ENCODE results near the gene AGBL4.

DNA sequence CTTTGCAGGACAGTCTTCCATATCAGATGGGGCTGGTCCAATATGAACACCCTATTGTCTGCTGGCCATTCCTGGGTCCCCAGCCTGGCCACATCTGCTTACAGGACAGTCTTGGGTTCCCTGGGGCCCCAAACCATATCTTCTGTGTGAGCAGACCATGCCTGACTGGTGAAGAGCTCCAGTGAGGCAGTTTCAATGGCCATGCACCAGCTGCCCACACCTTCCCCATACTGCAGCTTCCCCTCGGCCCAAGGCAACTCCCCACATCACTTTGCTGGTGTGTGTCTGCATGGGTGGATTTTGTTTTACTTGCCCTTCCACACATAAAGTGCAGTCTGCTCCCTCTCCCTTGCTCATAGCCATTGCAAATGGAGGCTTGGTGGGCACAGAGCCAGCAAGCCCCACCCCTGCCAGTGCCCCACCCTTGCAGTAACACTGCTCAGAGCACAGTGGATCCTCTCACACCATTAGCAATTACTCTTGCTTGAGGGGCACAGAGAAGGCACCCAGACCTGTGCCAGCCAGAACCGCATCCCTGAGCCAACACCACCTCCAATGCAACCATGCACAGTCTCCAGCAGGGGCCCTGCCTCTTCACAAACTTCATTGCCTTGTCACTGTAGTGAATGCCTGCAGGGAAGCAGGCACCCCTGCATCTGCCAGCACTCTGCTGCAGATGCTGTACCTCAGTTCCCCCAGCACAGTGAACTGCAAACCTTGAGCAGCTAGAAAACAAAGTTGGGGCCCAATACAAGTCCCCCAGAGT lies 772.6 kb downstream of the AGBL4 start:
- TF ChIP-seq, protein P1, sequence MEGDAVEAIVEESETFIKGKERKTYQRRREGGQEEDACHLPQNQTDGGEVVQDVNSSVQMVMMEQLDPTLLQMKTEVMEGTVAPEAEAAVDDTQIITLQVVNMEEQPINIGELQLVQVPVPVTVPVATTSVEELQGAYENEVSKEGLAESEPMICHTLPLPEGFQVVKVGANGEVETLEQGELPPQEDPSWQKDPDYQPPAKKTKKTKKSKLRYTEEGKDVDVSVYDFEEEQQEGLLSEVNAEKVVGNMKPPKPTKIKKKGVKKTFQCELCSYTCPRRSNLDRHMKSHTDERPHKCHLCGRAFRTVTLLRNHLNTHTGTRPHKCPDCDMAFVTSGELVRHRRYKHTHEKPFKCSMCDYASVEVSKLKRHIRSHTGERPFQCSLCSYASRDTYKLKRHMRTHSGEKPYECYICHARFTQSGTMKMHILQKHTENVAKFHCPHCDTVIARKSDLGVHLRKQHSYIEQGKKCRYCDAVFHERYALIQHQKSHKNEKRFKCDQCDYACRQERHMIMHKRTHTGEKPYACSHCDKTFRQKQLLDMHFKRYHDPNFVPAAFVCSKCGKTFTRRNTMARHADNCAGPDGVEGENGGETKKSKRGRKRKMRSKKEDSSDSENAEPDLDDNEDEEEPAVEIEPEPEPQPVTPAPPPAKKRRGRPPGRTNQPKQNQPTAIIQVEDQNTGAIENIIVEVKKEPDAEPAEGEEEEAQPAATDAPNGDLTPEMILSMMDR (conservative IDR thresholded peaks at IDR 0.05 in 1 of 2, IDR thresholded peaks at IDR 0.05 in 1 of 2; ENCODE audit: extremely low read depth in 1 of 2, insufficient read depth in 1 of 2, low read depth in 1 of 2, low read length in 2 of 2) = no peak
- TF ChIP-seq EZH2 (IDR thresholded peaks at IDR 0.05; ENCODE audit: borderline replicate concordance, low read length) = no peak

Measured in mammary epithelial cell (primary cell).